ENCODE results near the gene MYRIP. TPM values are rescaled to one million over a fixed set of nuclear protein-coding genes. Genes with fewer than 3 reads are reported as not detected.

Gene MYRIP
- total and polyA plus RNA-seq, 10 of the 15 experiments (the other 5 are each of a cell fraction or from before 2014, with no cell fraction given), result 0.03 to 0.08 (median 0.04) TPM; not detected in 6

DNA sequence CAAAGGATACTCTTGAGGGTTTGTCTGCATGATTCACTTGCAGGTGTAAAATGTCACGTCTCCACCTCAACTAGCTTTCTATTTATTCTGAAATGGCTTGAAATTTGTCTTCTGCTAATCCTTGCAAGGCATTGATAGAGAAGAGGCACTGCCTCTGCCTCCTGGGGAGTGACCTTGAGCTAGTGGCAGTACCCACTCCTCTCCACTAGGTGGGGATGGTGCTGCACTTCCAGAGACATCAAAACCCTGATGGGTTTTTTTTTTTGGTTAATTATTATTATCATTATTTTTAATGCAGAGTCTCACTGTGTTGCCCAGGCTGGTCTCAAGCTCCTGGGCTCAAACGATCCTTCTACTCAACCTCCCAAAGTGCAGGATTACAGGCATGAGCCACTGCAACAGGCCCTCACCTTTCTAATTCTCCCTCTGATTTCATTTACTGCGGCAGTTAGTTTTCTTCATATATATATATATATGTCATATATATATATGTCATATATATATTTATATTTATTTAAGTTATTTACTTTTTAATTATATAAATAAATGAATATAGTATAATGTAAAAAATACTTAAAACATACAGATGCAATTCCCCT, 382.5 kb downstream of the MYRIP start:
- ChIA-PET POLR2A (interaction anchor here (0.9 kb wide), 1 partner anchor 117 kb away, joined by 3 read pairs; no protein-coding TSS in a partner anchor), CTCF (interaction anchor here (0.5 to 12.0 kb wide), 29 partner anchors 9 to 1692 kb away, joined by 3 to 317 read pairs (median 4); partner anchors contain the start of genes EIF1B and ZNF620), SMC1A (ENCODE audit: uncharacterized antibody, unreplicated experiment) (interaction anchor here (0.5 to 3.4 kb wide), 22 partner anchors 11 to 1887 kb away, joined by 3 to 52 read pairs (median 3); partner anchors contain the start of gene EIF1B), RAD21 (ENCODE audit: unreplicated experiment) (interaction anchor here (0.9 to 5.2 kb wide), 9 partner anchors 10 to 130 kb away, joined by 3 to 65 read pairs (median 7); partner anchors contain the start of gene EIF1B)
- BruUV-seq (replicated peaks), result no TSS peak
- ATAC-seq, result peak; percentile 75
- intact Hi-C loops (cut with micrococcal nuclease; ENCODE audit: unreplicated experiment), result loop anchor here (1.0 to 10.0 kb wide), 2 partner anchors 125 to 263 kb away; partner anchors contain the start of gene RPL14
- no peaks in the 10 kb centered on the region for H3K36me3 ChIP-seq (ENCODE audit: control insufficient read depth in 2 of 2, insufficient read depth in 2 of 2, low read length in 1 of 2)
- peak; percentile 41 for FAIRE-seq
- no peak overlapping the region for H3K4me2 ChIP-seq (ENCODE audit: control insufficient read depth, insufficient read depth)
- no peaks in the 10 kb centered on the region for H3K79me2 ChIP-seq (ENCODE audit: control insufficient read depth, insufficient read depth, low read length)
- in situ Hi-C loops (cut with MboI), result loop anchor here (5.0 to 25.0 kb wide), 2 partner anchors 125 to 1695 kb away; no protein-coding TSS in a partner anchor
- WGBS (ENCODE audit: insufficient coverage, insufficient replicate concordance, low lambda C conversion rate, missing lambda C conversion rate), result 30% methylated on average over 3 of the region's 3 CpGs
- H3K4me1 ChIP-seq (ENCODE audit: control insufficient read depth, insufficient read depth, low read length), result peaks cover 18% of the 10 kb centered on the region
- H3K27me3 ChIP-seq (replicated peaks in 1 of 2; ENCODE audit: control insufficient read depth in 2 of 2, insufficient read depth in 2 of 2, low read length in 1 of 2), result no peaks in the 10 kb centered on the region
- H4K20me1 ChIP-seq (ENCODE audit: control insufficient read depth, insufficient read depth), result no peaks in the 10 kb centered on the region
- TF ChIP-seq MYB (IDR thresholded peaks at IDR 0.05; ENCODE audit: borderline replicate concordance, low read depth, low read length) (no peak), ASH2L (IDR thresholded peaks at IDR 0.05; ENCODE audit: borderline replicate concordance, low read depth) (no peak), RB1 (IDR thresholded peaks at IDR 0.05; ENCODE audit: borderline replicate concordance) (no peak), SMC3 (IDR thresholded peaks at IDR 0.05; ENCODE audit: borderline replicate concordance, low read length) (peak; percentile 79), ZNF384 (IDR thresholded peaks at IDR 0.05; ENCODE audit: borderline replicate concordance, low read depth, low read length) (peak; percentile 85), RAD21 (IDR thresholded peaks at IDR 0.05; ENCODE audit: insufficient read depth, low read depth, low read length) (peak; percentile 89), DPF2 (IDR thresholded peaks at IDR 0.05) (no peak), YY1 (IDR thresholded peaks at IDR 0.05; ENCODE audit: low read depth, low read length) (peak; percentile 50; the same call in 1 of the 2 replicates)
- TF ChIP-seq, protein P1, sequence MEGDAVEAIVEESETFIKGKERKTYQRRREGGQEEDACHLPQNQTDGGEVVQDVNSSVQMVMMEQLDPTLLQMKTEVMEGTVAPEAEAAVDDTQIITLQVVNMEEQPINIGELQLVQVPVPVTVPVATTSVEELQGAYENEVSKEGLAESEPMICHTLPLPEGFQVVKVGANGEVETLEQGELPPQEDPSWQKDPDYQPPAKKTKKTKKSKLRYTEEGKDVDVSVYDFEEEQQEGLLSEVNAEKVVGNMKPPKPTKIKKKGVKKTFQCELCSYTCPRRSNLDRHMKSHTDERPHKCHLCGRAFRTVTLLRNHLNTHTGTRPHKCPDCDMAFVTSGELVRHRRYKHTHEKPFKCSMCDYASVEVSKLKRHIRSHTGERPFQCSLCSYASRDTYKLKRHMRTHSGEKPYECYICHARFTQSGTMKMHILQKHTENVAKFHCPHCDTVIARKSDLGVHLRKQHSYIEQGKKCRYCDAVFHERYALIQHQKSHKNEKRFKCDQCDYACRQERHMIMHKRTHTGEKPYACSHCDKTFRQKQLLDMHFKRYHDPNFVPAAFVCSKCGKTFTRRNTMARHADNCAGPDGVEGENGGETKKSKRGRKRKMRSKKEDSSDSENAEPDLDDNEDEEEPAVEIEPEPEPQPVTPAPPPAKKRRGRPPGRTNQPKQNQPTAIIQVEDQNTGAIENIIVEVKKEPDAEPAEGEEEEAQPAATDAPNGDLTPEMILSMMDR (IDR thresholded peaks at IDR 0.05 in 2 of 3, conservative IDR thresholded peaks at IDR 0.05 in 1 of 3; ENCODE audit: control insufficient read depth in 2 of 3, extremely low read depth in 1 of 3, insufficient read depth in 1 of 3, low read depth in 3 of 3, low read length in 3 of 3), result peak; percentile 86 to 95 (median 89)
- H3K9ac ChIP-seq (ENCODE audit: control insufficient read depth, insufficient read depth, low read length), result no peak overlapping the region
- no peak overlapping the region for H2AFZ ChIP-seq (ENCODE audit: control insufficient read depth, low read depth, low read length)
- no peak overlapping the region for H3K27ac ChIP-seq (ENCODE audit: control insufficient read depth, insufficient read depth)
- DNase-seq (ENCODE audit: low read depth, low spot score), result no peak
- H3K9me3 ChIP-seq (replicated peaks; ENCODE audit: control insufficient read depth, insufficient read depth, low read length), result no peaks in the 10 kb centered on the region
- H3K4me3 ChIP-seq, result no peak overlapping the region

Measured in GM12878 (cell line).